Esophagus squamous epithelium (tissue), 5 donors: ENCODE results near the gene TRABD2B. TPM values are rescaled to one million over a fixed set of nuclear protein-coding genes. Genes with fewer than 3 reads are reported as not detected.
A peak's percentile ranks its signal among the peaks of the same experiment; 100 is the strongest.

Experiments
- DNase-seq: peaks from one replicate; lab custom pipeline; 2025; lab: John Stamatoyannopoulos, UW
- H3K27ac ChIP-seq, 4 donors: fragments of 200-600 bp; sonication (generic); one replicate each; pipeline ENCODE4 v1.5.1; 2016 to 2019; ENCODE audit warnings: mild to moderate bottlenecking in 1 of 4
- H3K27me3 ChIP-seq, 4 donors: fragments of 200-600 bp; sonication (generic); 1 replicate in 3 of 4; 2 replicates in 1 of 4; pipeline versions ENCODE4 v1.5.1 to v1.6.0; 2017 to 2021; ENCODE audit warnings: antibody characterized with exemption in 1 of 4
- H3K36me3 ChIP-seq, 3 donors: fragments of 200-600 bp; sonication (generic); one replicate each; pipeline ENCODE4 v1.5.1; 2016 to 2019
- H3K4me1 ChIP-seq, 3 donors: fragments of 200-600 bp; sonication (generic); one replicate each; pipeline ENCODE4 v1.5.1; 2017 to 2019
- H3K4me3 ChIP-seq, 4 donors: fragments of 200-600 bp; sonication (generic); 1 replicate in 3 of 4; 2 replicates in 1 of 4; pipeline ENCODE4 v1.5.1; 2016 to 2019; ENCODE audit warnings: mild to moderate bottlenecking in 2 of 4, moderate library complexity in 1 of 4
- H3K9me3 ChIP-seq, 3 donors: fragments of 200-600 bp; sonication (generic); one replicate each; pipeline ENCODE4 v1.5.1; 2016 to 2019
- POLR2A ChIP-seq, 4 donors: fragments of 450-650 bp; IDR thresholded peaks; one replicate each; pipeline ENCODE4 v1.6.1; 2017; ENCODE audit warnings: antibody characterized with exemption in 4 of 4, mild to moderate bottlenecking in 4 of 4, moderate library complexity in 3 of 4
- WGBS, 2 donors: methylation state at CpG; one replicate each; pipeline ENCODE4 v1.1.5; 2018; 5-methylcytosine and 5-hydroxymethylcytosine counted together
- intact Hi-C: fragments of 100-400 bp; cut with DNase I; formaldehyde crosslinking; loops from one replicate; pipeline ENCODE4 v1.15.0; 2022
- total RNA-seq, 4 donors: library from RNA; depleted of rRNA; stranded (reverse); fragments of >200 nt; gene quantifications; one replicate each; pipeline ENCODE4 v1.1.0, GENCODE V29; 2016
- TF ChIP-seq, protein P1 (sequence below), 6 experiments: fragments of 450-650 bp in 4 of 6; fragments of 200-600 bp in 2 of 6; sonication (generic) in 2 of 6; IDR thresholded peaks; one replicate each; pipeline ENCODE4 v1.5.1; 2016 to 2019; ENCODE audit warnings: antibody characterized with exemption in 6 of 6, mild to moderate bottlenecking in 4 of 6, moderate library complexity in 4 of 6
- donor health status: DM: yes; HTN: yes; CAD: no.

Gene TRABD2B
- total RNA-seq, 4 donors from 2014 or later = 0.26 to 1.7 (median 0.50) TPM

DNA sequence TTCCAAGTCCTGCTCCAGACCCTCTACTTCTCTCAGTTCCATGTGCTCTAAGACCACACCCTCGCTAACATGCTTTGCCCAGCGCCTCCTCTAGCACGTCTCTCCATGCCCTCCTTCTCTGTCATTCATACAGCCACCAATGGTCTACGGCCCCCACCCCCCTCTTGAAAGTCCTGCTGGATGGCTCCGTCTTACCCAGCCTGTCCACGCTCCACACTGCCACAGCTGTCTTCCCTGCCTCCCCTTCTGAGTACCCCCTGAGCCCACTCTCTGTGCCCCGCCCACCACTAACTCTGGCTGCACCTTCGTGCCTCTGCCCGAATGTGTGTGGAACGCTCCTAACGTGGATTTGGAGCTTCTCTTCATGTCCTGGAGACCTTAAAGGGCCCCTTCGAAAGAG, 244.6 kb downstream of the TRABD2B start:
- no peak overlapping the region for H3K4me3 ChIP-seq
- no peak for DNase-seq
- no peaks in the 10 kb centered on the region for H3K27me3 ChIP-seq
- H3K9me3 ChIP-seq = no peaks in the 10 kb centered on the region
- H3K36me3 ChIP-seq = no peaks in the 10 kb centered on the region
- peaks cover 10 to 41% (median 17%) of the 10 kb centered on the region in 3 donors for H3K4me1 ChIP-seq
- TF ChIP-seq, protein P1, sequence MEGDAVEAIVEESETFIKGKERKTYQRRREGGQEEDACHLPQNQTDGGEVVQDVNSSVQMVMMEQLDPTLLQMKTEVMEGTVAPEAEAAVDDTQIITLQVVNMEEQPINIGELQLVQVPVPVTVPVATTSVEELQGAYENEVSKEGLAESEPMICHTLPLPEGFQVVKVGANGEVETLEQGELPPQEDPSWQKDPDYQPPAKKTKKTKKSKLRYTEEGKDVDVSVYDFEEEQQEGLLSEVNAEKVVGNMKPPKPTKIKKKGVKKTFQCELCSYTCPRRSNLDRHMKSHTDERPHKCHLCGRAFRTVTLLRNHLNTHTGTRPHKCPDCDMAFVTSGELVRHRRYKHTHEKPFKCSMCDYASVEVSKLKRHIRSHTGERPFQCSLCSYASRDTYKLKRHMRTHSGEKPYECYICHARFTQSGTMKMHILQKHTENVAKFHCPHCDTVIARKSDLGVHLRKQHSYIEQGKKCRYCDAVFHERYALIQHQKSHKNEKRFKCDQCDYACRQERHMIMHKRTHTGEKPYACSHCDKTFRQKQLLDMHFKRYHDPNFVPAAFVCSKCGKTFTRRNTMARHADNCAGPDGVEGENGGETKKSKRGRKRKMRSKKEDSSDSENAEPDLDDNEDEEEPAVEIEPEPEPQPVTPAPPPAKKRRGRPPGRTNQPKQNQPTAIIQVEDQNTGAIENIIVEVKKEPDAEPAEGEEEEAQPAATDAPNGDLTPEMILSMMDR (IDR thresholded peaks at IDR 0.05) = no peak
- TF ChIP-seq POLR2A (IDR thresholded peaks at IDR 0.05) = no peak
- peak overlapping the region; percentile 49 to 79 (median 66) for H3K27ac ChIP-seq
- intact Hi-C loops = no loop called here
- 45 to 69% methylated on average over 9 to 12 of the region's 12 CpGs for WGBS, 2 donors

DNA sequence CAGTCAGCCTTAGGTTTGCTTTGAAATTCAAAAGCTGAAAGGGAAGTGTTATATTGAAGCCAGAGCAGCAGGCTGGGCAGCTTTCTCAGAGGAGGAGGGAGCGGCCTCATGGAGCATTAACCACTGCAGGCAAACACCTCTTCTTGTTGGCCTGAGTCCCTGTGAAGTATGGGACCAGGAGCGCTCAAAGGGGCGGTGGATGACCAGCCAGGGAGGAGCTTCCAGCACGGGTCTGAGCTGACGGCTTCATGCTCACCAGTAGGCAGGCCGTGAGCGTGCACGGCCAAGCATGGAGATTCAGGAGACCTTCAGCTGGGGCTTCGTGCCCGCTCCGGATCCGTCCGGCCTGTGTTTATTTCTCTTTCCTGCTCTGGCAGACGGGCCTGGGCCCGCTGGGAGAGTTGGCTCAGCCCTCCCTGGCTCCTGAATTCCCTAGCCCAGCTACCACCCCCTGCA, 245.2 kb downstream of the TRABD2B start:
- WGBS, 2 donors = 34 to 38% methylated on average over 3 to 5 of the region's 15 CpGs
- no peak for DNase-seq
- TF ChIP-seq, protein P1 (IDR thresholded peaks at IDR 0.05) = no peak
- no peak for TF ChIP-seq POLR2A (IDR thresholded peaks at IDR 0.05)

DNA sequence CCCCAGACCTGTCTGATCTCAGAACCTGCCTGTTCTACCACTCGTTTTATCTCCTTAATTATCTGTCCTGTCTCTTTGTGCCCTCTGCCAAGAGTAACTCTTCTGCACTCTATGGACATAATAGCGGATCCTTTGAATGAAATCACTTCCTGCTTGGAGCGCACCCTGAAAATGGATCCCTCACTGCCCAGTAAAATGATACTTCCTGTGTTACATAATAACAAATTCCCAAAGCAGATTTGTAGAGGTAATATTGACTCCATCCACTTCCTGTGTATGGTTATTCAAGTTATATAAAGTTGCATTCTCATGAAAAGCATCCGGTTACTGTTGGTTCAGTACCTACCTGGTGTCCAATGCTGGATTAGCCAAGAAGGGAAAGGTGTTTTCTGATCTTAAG, 246.0 kb downstream of the TRABD2B start:
- no peak for TF ChIP-seq POLR2A (IDR thresholded peaks at IDR 0.05)
- TF ChIP-seq, protein P1 (IDR thresholded peaks at IDR 0.05) = no peak
- H3K27ac ChIP-seq = peak overlapping the region in 3 of 4 donors; percentile 64 to 79 (median 69)
- intact Hi-C loops = no loop called here
- no peaks in the 10 kb centered on the region for H3K27me3 ChIP-seq
- no peak overlapping the region for H3K4me3 ChIP-seq
- H3K9me3 ChIP-seq = no peaks in the 10 kb centered on the region
- H3K36me3 ChIP-seq = no peaks in the 10 kb centered on the region
- peaks cover 10 to 32% (median 16%) of the 10 kb centered on the region in 3 donors for H3K4me1 ChIP-seq
- no peak for DNase-seq
- WGBS, 2 donors = 73 to 82% methylated on average over 4 of the region's 4 CpGs

More for the DNA sequence above, 245.2 kb downstream of the TRABD2B start:
- intact Hi-C loops = no loop called here
- no peaks in the 10 kb centered on the region for H3K27me3 ChIP-seq
- H3K27ac ChIP-seq = peak overlapping the region; percentile 49 to 79 (median 66)
- H3K9me3 ChIP-seq = no peaks in the 10 kb centered on the region
- peak overlapping the region in 1 of 4 donors; percentile 25 for H3K4me3 ChIP-seq
- H3K4me1 ChIP-seq = peaks cover 10 to 35% (median 16%) of the 10 kb centered on the region in 3 donors
- no peaks in the 10 kb centered on the region for H3K36me3 ChIP-seq

DNA sequence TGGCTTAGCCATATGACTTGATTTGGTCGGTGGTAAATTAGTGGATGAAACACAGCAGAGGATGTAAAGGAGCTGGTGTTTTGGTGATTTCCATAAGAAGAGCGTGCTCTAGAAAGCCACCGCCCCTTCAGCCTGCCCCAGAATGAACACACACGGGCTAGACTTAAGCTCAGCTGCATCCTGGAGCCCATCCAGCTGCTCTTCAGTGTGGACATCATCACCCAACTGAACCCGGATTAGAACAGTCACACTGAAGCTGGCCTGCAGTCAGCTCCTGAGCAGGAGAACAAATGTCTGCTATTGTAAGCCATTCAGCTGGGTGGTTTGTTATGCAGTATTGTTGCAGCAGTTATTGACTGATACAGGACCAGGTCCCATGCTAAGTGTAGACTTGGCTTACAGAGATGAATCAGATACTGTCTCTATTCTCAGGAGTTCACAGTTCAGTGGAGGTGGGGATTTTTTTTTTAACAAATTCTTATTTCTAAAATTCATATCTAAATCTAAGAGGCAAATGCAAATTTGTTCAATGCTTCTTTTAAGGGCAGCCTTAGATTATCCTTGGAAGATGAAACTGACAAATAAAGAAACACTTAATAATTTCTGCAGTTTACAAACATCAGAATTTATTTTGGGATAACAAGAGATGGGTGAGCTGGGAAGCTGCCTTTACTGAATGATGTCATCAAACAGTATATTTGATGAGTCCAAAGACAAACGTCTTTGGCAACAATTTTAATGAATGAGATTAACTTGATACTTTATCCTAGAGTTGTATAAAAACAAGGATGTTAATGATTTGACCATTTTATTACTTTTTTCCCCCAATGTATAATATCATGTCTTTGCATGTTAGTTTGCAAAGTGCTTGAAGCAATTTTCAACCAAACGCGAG, 251.2 kb downstream of the TRABD2B start:
- no peak for DNase-seq
- intact Hi-C loops = no loop called here
- 55 to 61% methylated on average over 8 of the region's 8 CpGs for WGBS, 2 donors

More for the DNA sequence above, 251.2 kb downstream of the TRABD2B start:
- Histone ChIP-seq H3K4me3 (no peak overlapping the region), H3K36me3 (no peaks in the 10 kb centered on the region), H3K9me3 (no peaks in the 10 kb centered on the region), H3K27me3 (no peaks in the 10 kb centered on the region), H3K4me1 (peaks cover 0 to 8% (median 0%) of the 10 kb centered on the region in 3 donors), H3K27ac (no peak overlapping the region)
- TF ChIP-seq, protein P1 (IDR thresholded peaks at IDR 0.05) = no peak
- TF ChIP-seq POLR2A (IDR thresholded peaks at IDR 0.05) = no peak
